ENCODE measurements around the gene MMP17. TPM values are rescaled to one million over a fixed set of nuclear protein-coding genes. Genes with fewer than 3 reads are reported as not detected.

The MMP17 gene
- total and polyA plus RNA-seq, 2 donors from 2014 or later: 0.82 to 3.2 TPM

- no peak for TF ChIP-seq CTCF (IDR thresholded peaks at IDR 0.05; ENCODE audit: borderline replicate concordance, extremely low read depth, insufficient read depth)
- no peaks in the 10 kb centered on the region for H3K27me3 ChIP-seq (ENCODE audit: control insufficient read depth, insufficient read depth, low read length)
- peaks cover 0 to 25% (median 13%) of the 10 kb centered on the region in 3 donors for H3K36me3 ChIP-seq (ENCODE audit: control insufficient read depth in 2 of 3, insufficient read depth in 3 of 3, low read length in 3 of 3)
- no peaks in the 10 kb centered on the region for H3K4me1 ChIP-seq (ENCODE audit: control insufficient read depth in 2 of 3, insufficient read depth in 2 of 3, low read depth in 1 of 3, low read length in 3 of 3)
- FAIRE-seq (no peak), DNase-seq (no peak)
- H3K9ac ChIP-seq (ENCODE audit: low read length in 3 of 3): no peak overlapping the region
- no peaks in the 10 kb centered on the region for H3K9me3 ChIP-seq (ENCODE audit: control insufficient read depth in 2 of 3, insufficient read depth in 1 of 3, low read length in 3 of 3)
- intact Hi-C loops (cut with DNase I): no loop called here
- no peak overlapping the region for H3K4me3 ChIP-seq (ENCODE audit: low read length in 3 of 3)
- no peak overlapping the region for H3K27ac ChIP-seq (ENCODE audit: low read depth in 2 of 2, low read length in 2 of 2)
Observed at GRCh38 chr12:131783915-131784541, 44.2 kb upstream of the MMP17 start.

- Histone ChIP-seq H3K9me3 (ENCODE audit: control insufficient read depth in 2 of 3, insufficient read depth in 1 of 3, low read length in 3 of 3) (no peaks in the 10 kb centered on the region), H3K4me3 (ENCODE audit: low read length in 3 of 3) (no peak overlapping the region), H3K36me3 (ENCODE audit: control insufficient read depth in 2 of 3, insufficient read depth in 3 of 3, low read length in 3 of 3) (peaks cover 5 to 28% (median 18%) of the 10 kb centered on the region in 3 donors), H3K27ac (ENCODE audit: low read depth in 2 of 2, low read length in 2 of 2) (no peak overlapping the region), H3K27me3 (ENCODE audit: control insufficient read depth, insufficient read depth, low read length) (no peaks in the 10 kb centered on the region), H3K4me1 (ENCODE audit: control insufficient read depth in 2 of 3, insufficient read depth in 2 of 3, low read depth in 1 of 3, low read length in 3 of 3) (no peaks in the 10 kb centered on the region), H3K9ac (ENCODE audit: low read length in 3 of 3) (no peak overlapping the region)
- peak in 1 of 5 donors; percentile 49 for DNase-seq
- no peak for TF ChIP-seq CTCF (IDR thresholded peaks at IDR 0.05; ENCODE audit: borderline replicate concordance, extremely low read depth, insufficient read depth)
- FAIRE-seq: no peak
- intact Hi-C loops (cut with DNase I): no loop called here
Observed at GRCh38 chr12:131784909-131785762, 43.1 kb upstream of the MMP17 start.

GRCh38 chr12:131785763-131786330 is 42.3 kb upstream of the MMP17 start:
- TF ChIP-seq CTCF (IDR thresholded peaks at IDR 0.05; ENCODE audit: borderline replicate concordance, extremely low read depth, insufficient read depth): no peak
- H3K4me1 ChIP-seq (ENCODE audit: control insufficient read depth in 2 of 3, insufficient read depth in 2 of 3, low read depth in 1 of 3, low read length in 3 of 3): no peaks in the 10 kb centered on the region
- H3K36me3 ChIP-seq (ENCODE audit: control insufficient read depth in 2 of 3, insufficient read depth in 3 of 3, low read length in 3 of 3): peaks cover 7 to 31% (median 22%) of the 10 kb centered on the region in 3 donors
- no peaks in the 10 kb centered on the region for H3K9me3 ChIP-seq (ENCODE audit: control insufficient read depth in 2 of 3, insufficient read depth in 1 of 3, low read length in 3 of 3)
- no peak for FAIRE-seq
- peak in 1 of 5 donors; percentile 48 for DNase-seq
- H3K27ac ChIP-seq (ENCODE audit: low read depth in 2 of 2, low read length in 2 of 2): no peak overlapping the region
- H3K4me3 ChIP-seq (ENCODE audit: low read length in 3 of 3): no peak overlapping the region
- H3K27me3 ChIP-seq (ENCODE audit: control insufficient read depth, insufficient read depth, low read length): no peaks in the 10 kb centered on the region
- intact Hi-C loops (cut with DNase I): no loop called here
- H3K9ac ChIP-seq (ENCODE audit: low read length in 3 of 3): no peak overlapping the region
